Stimulated activated CD4-positive, alpha-beta T cell treated with anti-CD3 and anti-CD28 coated beads, Interleukin-1b, Interleukin-23, amount 100 ng/mL, for 4 hours (primary cell): Measurements from ENCODE around the gene ZNF366.

ENCODE experiments used
- DNase-seq, 2 donors: peaks; one replicate each; pipeline ENCODE4 v3.0.0-alpha.2; 2020; ENCODE audit warnings: low read depth in 2 of 2

ZNF366 gene

DNA sequence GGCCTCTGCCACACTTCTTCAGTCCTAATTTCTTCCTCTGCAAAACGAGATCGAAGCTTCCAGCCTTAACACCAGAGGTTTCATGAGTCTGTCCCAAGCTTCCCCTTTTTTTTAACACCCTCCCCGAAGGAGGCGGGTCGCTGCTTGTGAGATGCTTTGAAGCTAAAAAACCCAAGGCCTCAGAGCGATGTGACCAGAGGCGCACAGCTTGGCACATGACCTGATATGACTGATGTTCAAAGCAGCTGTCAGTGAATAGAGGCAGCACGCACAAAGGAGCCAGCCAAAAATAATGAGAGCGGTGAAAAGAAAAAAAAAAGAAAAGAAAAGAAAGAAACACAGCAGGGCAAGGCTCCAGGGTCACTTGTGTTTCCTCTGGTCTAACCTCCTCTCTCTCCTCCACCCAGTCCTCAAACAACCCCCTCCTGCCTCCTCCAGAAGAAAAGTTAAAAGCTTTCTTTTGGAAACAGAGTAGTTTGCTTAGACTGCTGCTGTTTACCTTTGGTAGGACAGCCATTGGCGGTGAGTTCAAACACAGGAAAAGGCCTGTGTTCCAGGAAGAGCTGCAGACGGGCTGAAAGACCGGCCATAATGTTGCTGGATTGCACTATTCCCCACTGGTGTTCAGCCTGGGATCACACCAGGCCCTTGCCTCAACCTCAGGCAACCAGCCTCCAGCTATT, 10.9 kb upstream of the ZNF366 start:
- no peak for DNase-seq

DNA sequence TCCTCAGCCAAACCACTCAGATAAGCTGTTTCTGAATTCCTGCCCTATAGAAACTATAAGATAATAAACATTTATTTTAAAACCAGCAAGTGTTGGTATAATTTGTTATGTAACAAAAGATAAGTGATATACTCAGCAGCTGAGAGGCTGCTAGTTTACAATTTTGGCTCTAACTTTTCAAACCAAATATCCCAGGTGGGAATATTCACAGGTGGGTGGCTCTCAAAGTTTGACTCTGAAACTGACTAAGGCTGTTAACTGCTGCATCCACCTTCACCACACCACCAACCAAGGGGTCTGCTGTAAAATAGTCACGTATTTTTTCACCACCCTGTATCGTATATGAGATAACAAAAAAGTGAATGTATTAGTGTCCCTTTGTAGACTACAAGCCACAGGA, 9.7 kb upstream of the ZNF366 start:
- DNase-seq: no peak

DNA sequence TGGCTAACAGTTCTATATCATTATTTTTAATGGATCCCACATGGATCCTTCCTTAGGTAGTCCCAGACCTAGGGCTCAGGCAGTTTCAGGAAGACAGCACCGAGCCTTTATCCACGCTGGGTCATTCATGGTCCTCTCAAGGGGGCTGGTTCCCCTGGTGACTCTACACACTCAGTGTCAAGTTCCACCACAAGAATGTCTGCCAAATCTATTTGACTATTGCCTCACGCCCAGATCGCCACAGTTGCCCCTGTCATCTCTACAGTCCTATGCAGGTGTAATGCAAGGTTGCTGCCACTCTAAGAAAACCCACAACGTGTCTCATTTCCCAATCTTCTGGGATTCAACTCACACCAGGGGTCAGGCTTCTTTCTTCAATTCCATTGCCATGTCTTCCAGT, 8.0 kb upstream of the ZNF366 start:
- no peak for DNase-seq

DNA sequence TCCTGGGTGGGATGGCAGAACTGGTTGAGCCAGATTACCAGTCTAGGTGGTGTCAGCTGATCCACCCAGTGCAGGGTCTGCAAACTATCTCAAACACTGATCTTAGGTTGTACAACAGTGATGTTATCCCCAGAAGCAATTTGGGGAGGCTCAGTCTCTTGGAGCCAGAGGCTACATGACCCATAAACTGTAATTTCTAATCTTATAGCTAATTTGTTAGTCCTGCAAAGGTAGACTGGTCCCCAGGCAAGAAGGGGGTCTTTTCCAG, 5.3 kb upstream of the ZNF366 start:
- DNase-seq: no peak

DNA sequence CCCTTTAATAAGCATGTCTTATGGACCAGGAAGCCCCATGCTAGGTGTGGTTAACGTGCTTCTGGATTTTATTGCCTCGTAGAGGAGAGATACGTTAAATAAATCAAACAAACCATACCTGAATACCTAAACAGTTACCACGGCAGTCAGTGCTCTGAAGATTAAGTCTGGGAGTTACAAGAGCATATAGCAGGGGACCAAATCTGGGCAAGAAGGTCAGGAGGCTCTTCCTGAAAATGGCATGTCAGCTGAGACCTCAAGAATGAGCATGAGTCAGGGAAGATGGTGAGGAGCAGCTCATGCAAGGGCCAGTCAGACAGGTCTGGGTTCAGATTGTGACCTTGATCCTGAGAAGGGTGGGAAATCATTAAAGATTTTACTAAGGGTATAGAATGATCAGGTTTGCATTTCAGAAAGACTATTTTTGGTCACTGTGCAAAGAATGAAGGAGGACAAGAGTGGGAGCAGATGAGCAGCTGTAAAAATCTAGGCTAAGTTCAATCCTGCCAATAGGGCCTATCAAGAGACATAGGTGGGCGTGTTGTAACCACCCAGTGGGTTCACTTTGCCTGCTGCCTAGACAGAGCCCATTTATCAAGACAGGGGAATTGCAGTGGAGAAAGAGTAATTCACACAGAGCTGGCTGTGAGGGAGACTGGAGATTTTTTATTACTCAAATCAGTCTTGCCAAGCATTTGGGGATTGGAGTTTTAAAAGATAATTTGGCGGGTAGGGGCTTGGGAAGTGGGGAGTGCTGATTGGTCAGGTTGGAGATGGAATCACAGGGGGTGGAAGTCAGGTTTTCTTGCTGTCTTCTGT, 4.8 kb upstream of the ZNF366 start:
- no peak for DNase-seq

DNA sequence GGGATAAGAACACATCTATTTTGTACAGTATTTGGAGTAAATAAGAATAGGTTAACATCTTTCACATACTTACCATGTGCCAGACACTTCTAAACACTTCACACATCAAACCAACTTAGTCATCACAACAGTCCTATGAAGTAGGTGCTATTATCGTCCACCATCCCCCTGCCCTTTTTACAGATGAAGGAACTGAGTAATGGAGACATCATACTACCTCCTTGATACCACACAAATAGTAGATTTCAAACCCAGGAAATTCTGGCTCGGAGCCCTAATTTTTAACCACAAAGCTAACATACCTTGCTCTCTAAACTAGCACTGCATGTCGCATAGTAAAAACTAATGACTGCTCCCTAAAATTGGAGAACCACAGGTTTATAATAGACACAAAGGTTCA, 4.2 kb upstream of the ZNF366 start:
- DNase-seq: no peak

DNA sequence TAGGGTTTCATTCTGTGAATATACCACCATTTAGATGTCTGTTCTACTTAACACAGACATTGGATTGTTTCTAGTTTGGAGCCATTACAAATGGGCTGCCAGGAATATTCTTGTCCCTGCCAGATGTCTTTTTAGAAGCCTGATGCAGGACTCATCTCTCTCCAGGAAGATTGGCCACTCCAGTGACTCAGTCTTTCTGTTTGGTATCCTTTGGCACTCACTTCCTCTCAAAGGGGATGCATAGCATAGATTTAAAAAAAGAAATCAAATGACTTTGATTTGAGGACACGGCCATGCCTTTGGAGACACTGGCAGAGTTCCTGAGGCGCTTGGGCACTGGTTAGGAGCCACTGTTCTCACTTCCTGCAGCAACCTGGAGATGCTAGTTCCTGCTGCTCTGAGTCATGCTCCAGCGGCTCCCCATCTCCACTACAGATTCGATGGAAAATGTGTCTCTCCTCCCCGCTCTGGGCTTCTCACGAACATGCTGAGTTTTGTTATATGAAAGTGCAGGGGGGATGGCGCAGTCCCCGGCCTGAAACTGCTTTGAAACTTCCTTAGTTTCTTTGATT, 3.5 kb upstream of the ZNF366 start:
- DNase-seq: no peak

DNA sequence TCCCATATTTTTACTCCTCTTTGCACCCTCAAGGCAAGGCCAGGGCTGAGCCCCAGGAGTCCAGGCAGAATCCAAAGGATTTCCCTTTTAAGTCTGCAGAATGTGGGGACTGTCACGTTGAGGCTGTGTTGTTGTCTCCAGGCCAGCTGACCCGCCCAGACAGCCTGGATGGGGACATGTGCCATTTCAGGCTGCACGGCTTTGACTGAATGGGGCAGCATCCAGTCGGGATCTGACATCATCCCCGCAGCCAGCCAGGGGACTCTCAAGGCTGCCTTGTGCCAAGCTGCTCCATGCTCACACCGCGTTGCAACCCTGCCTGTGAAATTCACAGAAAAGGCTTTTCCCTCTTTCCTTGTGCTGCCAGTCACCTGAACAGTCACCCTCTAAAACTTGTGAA, 2.2 kb upstream of the ZNF366 start:
- DNase-seq: no peak

DNA sequence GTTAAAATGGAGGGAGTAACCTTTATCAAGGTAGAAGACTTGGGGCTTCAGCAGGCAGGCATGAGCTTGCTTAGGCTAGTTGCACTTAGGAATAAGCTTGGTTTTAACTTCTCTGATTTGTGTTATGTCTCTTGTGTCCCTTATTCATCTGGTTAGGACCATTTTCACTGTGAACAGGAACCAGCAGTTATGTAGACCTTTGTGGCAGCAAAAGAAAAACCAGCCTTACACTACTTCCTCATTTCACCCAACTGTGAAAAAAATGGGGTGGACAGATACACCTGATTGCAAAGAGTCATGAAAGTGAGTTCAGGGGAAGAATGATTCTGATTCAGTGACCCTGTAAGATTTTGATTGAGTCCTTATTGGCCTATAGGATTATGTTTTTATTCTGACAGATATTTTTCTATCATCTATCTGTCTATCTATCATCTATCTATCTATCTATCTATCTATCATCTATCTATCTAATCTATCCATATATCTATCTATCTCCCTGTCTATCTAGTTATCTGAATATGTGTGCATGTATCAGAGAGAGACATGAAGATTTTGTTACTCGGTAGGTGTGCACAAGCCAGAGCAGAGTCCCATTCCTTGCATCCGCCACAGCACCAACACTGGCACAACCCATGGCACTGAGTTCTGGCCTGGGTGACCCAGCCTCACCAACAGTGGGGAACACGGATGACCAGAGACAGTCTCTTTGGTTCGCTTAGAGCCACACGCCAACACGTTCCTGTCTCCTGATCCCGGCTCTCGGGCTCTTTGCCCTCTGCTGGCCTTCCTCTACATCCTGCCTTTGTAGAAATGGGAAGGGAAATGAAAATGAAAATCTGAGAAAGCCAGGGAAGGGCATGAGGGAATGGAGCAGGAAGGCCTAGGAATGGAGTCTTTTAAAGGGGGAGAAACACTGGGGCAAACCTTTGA, 1.3 kb upstream of the ZNF366 start:
- DNase-seq: no peak

DNA sequence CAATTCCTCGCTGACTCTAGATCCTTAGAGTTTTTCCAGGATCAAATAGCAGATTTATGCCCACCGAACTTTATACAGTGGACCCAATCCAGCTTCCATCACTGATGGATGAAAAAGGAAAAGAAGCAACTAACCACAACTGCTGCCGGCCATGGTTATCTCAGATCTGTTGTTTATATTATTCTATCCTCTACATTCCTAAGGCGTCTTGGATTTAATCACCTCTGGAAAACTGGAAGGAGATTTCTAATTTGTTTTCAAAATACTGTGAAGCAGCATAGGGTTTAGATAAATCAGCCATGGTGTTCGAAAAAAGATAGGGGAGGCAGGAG, 663 bp upstream of the ZNF366 start:
- DNase-seq: no peak

DNA sequence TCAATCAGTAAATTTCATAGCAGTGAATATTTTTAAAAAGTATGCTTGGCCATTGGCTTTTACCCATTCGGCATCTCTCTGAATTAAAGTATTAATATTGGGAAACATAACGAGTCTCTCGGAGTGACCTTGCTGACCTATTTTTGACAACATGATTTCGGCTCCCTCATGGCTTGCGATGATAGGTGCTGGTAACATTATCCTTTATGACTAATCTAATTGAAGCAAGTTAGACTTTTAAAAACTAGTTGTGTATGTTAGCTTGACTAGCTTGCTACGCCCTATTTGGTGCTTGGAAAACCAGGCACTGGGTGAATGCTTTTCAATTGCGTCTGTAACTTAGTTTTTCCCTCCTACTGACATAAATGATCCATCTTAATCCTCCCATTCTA, 1.1 kb downstream of the ZNF366 start:
- DNase-seq: no peak

DNA sequence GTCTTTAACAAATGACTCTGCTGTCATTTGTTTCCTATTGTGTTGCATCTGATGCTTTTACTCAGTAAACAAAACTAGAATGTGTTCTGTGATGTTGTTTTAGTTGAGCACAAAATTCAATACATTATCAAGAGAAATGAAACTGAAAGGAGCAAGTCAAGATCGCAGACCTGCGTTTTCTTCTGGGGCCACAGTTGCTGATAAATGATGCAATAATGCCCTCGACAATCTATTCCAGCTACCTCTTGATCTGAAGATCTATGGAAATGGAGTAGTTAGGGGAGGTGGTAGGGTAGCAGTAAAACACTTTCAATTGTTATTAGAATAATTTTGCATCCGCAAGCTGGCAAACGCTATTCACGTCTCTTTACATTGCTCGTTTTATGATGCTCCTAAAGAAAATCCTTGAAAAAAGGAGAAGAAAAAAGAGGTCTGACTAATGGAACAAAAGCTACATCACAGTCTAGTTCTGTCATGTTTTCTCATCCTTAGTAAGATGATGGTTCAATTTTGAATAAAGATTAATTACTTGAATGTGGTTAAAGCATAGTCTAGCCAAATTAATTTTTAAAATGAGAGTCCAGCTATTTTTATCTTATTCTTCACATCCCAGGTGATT, 1.6 kb downstream of the ZNF366 start:
- DNase-seq: no peak

DNA sequence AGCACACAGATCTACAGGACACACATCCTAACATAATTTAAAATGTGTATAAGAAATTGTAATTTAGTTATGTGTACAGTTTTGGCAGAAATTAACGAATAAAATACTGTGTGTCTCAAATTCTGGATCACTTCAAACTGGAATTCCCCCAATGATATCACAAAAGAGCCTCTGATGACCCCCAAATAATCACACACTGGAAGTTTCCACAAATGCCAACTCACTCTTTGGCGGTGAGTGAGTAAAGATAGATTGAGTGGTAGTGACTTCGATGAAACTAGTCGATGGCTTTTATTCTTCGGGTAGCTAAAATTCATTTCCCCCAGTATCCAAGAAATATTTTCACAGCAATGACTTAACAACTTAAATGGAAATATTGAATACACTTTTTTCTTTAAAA, 2.2 kb downstream of the ZNF366 start:
- DNase-seq: no peak

DNA sequence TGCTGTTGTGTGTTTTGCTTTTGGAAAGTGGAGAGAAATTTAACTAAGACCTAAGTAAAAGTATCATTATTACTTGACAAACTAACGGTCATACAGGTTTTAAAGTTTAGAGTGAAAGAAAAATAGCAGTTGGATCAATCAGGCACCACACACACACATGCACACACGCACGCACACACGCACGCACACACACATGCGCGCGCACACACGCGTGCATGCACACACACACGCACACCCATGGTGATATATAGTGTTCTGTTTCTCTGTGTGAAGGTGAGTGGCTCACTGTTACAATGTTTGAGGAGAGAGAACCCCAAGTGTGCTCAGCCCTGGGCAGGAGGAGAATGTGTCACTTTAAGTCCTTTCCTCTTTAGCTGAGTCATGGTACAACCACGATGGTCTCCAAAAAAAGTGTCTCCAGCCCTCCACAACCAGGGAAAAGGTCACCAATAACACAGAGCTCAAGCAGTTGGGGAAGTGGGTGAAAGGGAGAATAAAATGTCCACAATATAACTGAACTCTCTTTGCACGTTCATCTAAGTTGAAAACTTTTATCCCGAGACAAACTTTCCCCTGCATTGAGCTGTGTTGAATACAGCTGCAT, 3.2 kb downstream of the ZNF366 start:
- DNase-seq: no peak

DNA sequence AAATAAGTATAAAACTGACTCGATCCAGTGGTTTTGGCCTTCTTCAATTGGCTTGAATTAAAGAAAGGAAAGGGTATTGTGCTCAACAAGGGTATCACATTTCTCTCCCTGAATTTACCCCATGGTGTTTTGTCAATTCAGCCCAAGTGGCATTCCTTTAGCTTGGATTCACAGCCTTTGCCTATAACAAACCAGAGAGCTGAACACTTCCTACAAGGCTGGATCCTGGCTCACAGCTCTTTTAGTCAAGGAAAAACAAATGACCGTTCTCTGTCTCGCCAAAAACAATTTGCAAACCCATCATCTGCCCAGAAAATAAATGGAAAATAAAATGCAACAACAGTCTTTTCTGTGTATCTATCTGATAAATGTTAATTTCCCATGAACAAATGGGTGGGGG, 5.7 kb downstream of the ZNF366 start:
- DNase-seq: no peak

DNA sequence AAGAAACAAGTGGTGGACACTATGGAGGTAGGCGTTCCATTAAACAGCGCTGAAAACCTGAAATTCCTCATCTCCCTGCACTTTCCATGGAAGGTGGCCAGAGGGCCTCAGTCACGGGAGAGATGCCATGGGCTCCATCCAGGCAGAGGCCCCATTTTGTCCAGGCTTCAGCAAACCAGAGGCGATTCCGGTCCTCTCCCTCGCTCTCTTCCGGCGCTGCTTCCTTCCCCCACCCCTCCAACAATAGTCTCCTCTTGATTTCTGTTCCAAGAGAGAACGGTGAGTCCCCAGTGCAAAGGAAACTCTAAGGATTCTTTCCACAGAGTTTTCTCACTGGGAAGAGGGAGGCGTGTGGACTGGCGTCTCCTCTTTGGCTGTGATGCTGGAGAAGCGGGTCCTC, 7.5 kb downstream of the ZNF366 start:
- no peak for DNase-seq

DNA sequence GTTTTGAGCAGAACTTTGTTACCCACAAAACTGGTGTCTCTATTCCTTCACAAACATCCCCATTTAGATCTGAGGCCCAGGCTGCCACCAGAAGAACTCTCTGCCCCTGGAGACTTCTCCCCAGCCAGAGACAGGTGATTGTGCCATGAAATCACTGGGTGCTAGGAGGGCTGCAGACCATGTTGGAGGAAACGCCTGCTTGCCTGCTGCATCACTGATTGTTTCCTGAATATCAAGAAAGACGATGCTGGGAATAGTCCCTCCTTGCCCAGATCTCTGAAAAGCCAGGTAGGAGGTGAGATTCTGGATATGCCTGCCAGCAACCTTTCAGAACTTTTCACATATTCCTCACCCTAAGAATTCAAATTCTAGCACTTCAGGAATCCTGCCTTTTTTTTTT, 8.1 kb downstream of the ZNF366 start:
- no peak for DNase-seq

DNA sequence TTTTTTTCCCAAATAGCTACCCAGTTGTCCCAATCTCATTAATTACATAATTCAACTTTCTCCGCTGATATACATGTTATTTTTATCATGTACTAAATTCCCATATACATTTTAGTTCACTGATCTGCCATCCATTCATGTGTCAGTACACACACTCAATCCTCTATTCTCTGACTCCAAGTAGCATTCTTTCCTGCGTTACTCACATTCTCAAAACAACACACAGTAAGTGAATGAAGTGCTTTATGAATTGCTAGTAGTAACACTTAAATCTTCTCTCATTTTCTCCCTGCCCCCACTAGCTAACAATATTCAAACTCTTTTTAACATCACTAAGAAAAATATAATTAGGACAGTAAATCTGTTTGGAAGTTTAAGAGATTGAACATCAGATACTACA, 8.9 kb downstream of the ZNF366 start:
- DNase-seq: no peak

DNA sequence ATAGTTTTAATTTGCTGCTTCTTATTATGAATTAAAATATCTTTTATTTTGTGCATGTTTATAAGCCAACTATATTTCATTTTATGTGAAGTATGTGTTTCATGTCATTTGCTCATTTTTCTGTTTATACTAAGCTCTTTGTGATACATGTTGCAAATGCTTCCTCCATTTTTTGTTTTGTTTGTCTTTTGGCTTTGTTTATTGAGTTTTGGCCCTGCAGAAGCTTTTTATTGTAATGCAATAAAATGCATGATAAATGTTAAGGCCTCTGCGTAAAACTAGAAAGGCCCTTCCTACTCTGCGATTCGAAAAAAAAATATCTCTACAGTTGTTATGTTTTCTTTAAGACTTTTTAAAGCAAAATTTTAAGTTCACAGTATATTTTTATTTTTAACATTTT, 9.4 kb downstream of the ZNF366 start:
- no peak for DNase-seq

DNA sequence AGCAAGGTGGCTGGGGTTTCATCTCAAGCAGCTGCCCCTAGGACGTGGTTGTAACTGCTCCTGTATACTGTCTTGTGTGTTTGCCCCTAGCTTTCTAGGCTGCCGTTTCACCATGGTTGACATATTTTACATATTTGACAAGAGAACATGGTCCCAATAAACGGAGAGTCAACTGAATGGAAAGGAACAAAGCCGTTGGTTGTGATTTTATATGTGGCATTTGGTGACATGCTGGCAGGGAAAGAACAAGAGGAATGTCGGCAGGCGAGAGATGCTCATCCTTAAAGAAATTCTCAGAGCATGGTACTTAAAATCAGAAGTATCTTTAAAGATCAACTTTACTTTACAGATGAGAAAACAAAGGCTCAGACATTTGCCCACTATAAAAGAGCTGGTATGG, 11.8 kb downstream of the ZNF366 start:
- no peak for DNase-seq

DNA sequence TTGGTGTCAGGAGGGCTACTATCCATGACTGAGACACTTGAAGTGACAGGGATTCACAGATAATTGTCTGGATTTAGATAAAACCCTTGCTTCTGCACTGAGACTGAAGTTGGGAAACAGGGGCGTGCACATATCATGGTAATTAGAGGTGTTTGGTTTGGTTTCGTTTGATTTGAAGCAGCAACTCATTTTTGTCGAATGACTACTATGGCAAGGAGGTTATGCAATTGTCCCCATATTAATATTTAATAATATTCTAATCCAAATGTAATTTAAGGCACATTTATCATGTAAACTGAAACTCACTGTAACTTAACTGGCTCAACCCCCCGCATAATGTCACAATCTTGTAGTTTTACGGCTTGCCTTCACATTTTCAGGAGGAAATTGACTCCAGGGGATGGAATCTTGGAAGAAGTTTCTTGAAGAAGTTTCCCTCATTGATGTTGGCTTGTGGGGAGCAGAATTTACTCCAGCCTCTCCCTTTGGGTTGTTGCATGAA, 12.5 kb downstream of the ZNF366 start:
- DNase-seq: no peak

DNA sequence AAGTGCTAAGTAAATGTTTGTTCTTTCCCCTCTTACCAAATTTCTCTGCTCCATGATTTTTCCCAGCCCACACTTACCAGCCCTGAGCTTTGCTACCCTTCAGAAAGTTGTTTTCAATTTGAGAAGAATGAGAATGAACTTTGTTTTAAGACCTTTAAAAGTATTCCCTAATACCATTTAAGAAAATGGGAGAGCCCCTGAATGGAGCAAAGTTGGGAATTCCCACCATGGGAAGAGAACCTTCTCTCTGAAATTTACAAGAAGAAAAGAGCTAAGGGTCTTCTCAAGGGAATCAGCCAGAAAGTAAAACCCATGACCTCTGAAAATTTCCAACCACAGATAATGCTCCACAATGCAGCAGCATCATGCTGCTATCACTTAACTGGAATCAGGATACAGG, 17.7 kb downstream of the ZNF366 start:
- no peak for DNase-seq
